ENCODE results near the gene TSG101.

Gene TSG101

GRCh38 chr11:18526521-18527296, at the start of gene TSG101:
Gene TSG101, minus strand, starts transcription at chr11:18526942. Its CDS starts 126 bp downstream, at chr11:18526816.
- peak; percentile 83 for DNase-seq (ENCODE audit: low read depth, low spot score)

DNA sequence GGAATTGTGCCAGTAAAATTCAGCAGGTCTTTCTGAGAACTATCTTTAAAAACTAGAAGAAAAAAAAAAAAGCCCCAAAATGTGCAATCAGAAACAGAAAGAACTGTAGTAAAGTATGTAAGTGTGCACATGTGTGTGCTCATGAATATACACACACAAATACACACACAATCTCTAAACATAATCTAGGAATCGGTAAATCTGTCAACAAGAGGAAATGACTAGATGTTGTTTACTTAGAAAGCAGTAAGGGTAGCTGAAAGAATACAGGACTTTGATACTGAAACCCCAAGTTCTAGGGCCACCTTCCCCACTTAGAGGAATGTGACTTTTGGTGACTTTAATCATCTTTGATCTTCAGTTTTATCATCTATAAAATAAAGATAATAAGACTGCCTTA, 48.6 kb upstream of the TSG101 start:
- no peak for DNase-seq (ENCODE audit: low read depth, low spot score)

DNA sequence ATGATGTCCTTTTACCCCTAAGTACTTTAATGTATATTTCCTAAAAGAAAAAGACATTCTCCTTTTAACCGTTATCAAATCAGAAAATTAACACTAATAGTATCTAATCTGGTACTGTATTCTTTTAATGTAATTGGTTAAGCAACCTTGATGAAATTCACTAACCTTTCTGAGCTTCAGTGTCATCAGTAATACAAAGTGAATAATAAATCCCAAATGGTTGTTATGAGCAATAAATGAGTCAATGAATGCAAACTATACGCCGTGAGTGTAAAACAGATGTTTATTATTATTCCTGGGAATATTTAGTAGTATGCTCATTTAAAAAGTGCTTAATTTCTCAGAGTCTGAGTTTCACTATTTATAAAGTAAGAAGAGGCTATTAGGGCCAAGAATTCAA, 40.3 kb upstream of the TSG101 start:
- no peak for DNase-seq (ENCODE audit: low read depth, low spot score)

GRCh38 chr11:18566406-18566805, 39.7 kb upstream of the TSG101 start:
- DNase-seq (ENCODE audit: low read depth, low spot score), result no peak

GRCh38 chr11:18564149-18564548, 37.4 kb upstream of the TSG101 start:
- no peak for DNase-seq (ENCODE audit: low read depth, low spot score)

DNA sequence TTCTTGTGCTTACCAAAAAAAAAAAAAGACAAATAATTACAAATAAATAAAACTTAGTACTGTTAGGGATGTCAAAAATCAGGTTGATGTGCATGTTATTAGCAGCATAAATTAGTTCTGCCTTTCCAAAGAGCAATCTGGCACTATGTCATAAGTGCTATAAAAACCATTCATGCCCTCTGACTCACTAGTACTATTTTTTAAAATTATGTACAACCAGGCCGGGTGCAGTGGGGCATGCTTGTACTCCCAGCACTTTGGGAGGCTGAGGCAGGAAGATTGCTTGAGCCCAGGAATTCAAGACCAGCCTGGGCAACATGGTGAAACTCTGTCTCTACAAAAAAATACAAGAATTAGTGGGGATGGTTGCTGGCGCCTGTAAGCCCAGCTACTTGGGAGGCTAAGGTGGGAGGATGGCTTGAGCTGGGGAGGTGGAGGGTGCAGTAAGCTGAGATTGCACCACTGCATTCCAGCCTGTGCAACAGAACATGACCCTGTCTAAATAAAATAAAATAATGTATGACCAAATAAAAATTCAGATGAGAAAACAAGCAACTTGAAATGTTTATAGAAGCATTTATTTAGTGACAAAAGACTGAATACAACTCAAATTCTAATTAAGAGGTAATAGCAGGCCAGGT, 36.5 kb upstream of the TSG101 start:
- DNase-seq (ENCODE audit: low read depth, low spot score), result no peak

- DNase-seq (ENCODE audit: low read depth, low spot score), result no peak
Observed at GRCh38 chr11:18548001-18548400, 21.3 kb upstream of the TSG101 start.

GRCh38 chr11:18540207-18541009, 13.7 kb upstream of the TSG101 start:
- DNase-seq (ENCODE audit: low read depth, low spot score), result no peak

- DNase-seq (ENCODE audit: low read depth, low spot score), result no peak
Observed at GRCh38 chr11:18536209-18536608, 9.5 kb upstream of the TSG101 start.

GRCh38 chr11:18534245-18534644, 7.5 kb upstream of the TSG101 start:
- DNase-seq (ENCODE audit: low read depth, low spot score), result no peak

- DNase-seq (ENCODE audit: low read depth, low spot score), result no peak
Observed at GRCh38 chr11:18533365-18533764, 6.6 kb upstream of the TSG101 start.

DNA sequence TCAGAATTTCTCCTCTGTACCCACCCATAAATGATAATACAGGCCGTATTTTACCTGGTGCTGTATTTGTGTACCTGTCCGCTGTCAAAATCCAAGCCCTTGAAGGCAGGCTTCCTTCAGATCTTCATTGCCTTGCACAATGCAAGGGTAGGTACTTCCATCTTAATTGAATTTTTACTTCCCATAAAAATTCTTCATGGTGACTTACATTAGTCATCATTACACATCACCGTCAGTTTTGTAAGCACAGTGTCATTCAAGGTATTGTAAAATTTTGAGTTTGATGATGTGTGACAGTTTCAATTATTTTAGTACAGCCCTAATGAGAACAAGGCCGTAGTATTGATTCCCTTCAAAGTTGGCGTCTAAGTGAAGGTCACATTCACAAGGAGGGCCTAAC, 770 bp upstream of the TSG101 start:
- DNase-seq (ENCODE audit: low read depth, low spot score), result no peak

GRCh38 chr11:18526130-18526520, 617 bp downstream of the TSG101 start:
- DNase-seq (ENCODE audit: low read depth, low spot score), result no peak

GRCh38 chr11:18524248-18524647, 2.5 kb downstream of the TSG101 start:
- DNase-seq (ENCODE audit: low read depth, low spot score), result no peak

DNA sequence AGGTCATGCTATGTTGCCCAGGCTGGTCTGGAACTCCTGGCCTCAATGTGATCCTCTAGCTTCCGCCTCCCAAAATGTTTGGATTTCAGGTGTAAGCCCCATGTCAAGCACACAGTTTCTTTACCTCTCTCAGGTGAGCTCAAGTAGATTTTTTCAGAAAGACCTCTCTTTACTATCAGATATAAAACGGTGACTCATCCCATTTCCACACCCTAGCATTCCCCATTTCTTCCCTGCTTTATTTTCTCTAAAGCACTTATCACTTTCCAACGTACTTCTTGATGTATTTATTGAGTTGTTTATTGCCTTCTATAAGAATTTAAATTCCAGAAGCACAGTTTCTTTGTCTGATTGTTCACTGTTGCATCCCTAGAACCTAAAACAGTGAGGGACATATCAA, 3.7 kb downstream of the TSG101 start:
- no peak for DNase-seq (ENCODE audit: low read depth, low spot score)

GRCh38 chr11:18522388-18522787, 4.4 kb downstream of the TSG101 start:
- DNase-seq (ENCODE audit: low read depth, low spot score), result no peak

DNA sequence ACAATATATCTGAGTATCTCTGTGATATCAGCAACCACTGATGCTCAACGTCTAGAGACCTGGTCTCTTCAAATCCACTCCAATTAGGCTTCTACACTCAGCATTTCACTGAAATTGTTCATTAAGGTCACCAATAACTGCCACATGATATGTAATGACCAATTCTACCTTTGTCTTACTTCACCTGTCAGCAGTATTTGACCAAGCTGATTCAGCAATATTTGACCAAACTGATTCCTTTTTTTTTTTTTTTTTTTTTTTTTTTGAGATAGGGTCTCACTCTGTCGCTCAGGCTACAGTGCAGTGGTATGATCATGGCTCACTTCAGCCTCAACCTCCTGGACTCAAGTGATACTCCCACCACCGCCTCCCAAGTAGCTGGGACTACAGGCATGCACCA, 5.6 kb downstream of the TSG101 start:
- DNase-seq (ENCODE audit: low read depth, low spot score), result no peak

GRCh38 chr11:18502352-18502751, 24.4 kb downstream of the TSG101 start:
- DNase-seq (ENCODE audit: low read depth, low spot score), result no peak

DNA sequence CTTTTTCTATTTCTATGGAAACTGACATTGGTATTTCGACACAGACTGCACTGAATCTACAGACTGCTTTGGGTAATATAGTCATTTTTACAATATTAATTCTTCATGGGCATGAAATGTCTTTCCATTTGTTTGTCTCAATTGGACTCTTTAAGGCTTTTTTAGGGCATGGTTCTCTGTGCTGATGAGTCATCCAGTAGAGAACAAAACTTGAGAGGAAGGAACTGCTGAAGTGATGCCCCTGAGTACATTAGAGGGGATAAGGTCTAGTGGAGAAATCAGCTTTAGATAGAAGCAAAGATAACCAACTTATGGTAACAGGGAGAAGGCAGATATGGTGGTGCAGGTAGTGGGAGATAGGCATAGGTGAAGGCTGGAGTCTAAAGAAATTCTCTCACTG, 25.1 kb downstream of the TSG101 start:
- no peak for DNase-seq (ENCODE audit: low read depth, low spot score)

DNA sequence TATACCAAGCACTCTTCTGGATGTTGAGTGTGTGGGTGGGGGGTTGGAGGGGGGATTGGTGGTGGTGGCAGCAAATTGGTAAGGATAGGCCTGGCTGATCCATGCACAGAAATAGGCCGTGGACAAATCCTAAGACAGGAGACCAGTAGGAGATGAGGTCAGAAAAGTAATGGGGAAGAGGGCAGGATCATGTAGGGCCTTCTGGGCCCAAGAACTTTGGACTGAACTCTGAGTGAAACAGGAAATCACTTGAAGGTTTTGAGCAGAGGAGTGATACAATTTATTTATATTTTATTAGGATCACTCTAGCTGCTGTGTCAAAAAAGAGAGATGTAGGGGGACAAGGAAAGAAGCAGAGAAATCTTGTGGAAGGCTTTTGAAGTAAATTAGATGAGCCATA, 28.7 kb downstream of the TSG101 start:
- no peak for DNase-seq (ENCODE audit: low read depth, low spot score)

DNA sequence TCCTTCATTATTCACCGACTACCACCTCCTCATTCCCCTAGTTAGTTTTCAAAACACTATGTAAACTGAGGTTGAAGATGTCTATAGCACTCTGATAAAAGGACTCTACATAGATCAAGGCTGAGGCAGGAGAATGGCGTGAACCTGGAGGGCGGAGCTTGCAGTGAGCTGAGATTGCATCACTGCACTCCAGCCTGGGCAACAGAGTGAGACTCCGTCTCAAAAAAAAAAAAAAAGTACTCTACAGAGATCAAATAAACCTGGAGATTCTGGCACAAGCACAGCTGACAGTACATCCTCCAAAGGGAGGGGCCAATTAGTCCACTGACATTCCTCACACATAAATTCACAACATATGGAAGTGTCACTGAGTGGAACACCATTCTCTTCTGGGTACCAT, 31.0 kb downstream of the TSG101 start:
- no peak for DNase-seq (ENCODE audit: low read depth, low spot score)

GRCh38 chr11:18495271-18495670, 31.5 kb downstream of the TSG101 start:
- DNase-seq (ENCODE audit: low read depth, low spot score), result no peak

- DNase-seq (ENCODE audit: low read depth, low spot score), result no peak
Observed at GRCh38 chr11:18493310-18493709, 33.4 kb downstream of the TSG101 start.

Data from smooth muscle cell of the brain vasculature (primary cell).